Measurements from ENCODE around the gene ADAP1. TPM values are rescaled to one million over a fixed set of nuclear protein-coding genes. Genes with fewer than 3 reads are reported as not detected.
A peak's percentile ranks its signal among the peaks of the same experiment; 100 is the strongest.

Gene ADAP1
- total RNA-seq, 1 experiment from 2014 or later = 77.6 TPM

- CTCF ChIA-PET = interaction anchor here (0.7 kb wide), 1 partner anchor 20 kb away, joined by 3 read pairs; no protein-coding TSS in a partner anchor
These were observed 98.7 kb downstream of the ADAP1 start for GRCh38 chr7:855686-856369.

DNA sequence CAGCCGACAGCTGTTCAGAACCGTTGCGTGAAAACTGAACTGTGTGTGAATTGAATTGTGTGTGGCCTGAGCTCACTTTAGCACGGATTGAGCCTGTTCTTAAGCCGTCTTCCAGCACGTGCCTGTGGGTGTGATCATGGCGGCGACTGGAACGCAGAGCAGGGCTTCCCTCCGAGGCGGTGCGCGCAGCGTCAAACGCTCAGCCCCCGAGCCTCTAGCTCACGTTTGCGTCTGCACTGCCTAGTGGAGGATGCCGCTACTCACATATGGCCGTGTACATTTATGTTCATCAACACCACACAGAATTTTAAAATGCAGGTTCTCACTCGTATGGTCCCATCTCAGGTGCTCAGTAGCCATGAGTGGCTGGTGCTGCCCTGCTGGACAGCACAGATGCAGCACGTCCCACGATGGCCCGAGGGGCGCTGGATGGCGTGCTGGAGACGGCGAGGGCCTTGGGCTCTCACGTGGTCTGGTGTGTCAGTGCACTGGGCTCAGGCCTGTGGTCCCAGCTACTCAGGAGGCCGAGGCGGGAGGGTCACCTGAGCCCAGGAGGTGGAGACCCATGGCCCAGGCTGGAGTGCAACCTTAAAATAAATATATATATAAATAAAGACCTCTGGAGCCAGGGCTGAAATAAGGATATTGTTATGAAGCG lies 100.2 kb downstream of the ADAP1 start:
- no peak for DNase-seq
- H3K36me3 Mint-ChIP-seq (ENCODE audit: insufficient read depth, unreplicated experiment) = peaks cover 70% of the 10 kb centered on the region
- CTCF ChIA-PET = interaction anchor here (0.6 kb wide), 1 partner anchor 55 kb away, joined by 3 read pairs; no protein-coding TSS in a partner anchor
- Histone ChIP-seq H3K9me3 (no peaks in the 10 kb centered on the region), H3K4me3 (ENCODE audit: low read depth, low read length) (no peak overlapping the region), H3K27me3 (replicated peaks; ENCODE audit: control insufficient read depth, insufficient read depth, low read length) (no peaks in the 10 kb centered on the region), H3K36me3 (ENCODE audit: control insufficient read depth, insufficient read depth, low read length) (peaks cover 5% of the 10 kb centered on the region), H3K4me1 (peaks cover 7% of the 10 kb centered on the region)
- no peak overlapping the region for H3K27ac Mint-ChIP-seq (ENCODE audit: unreplicated experiment)
- H3K9me3 Mint-ChIP-seq (ENCODE audit: unreplicated experiment) = no peaks in the 10 kb centered on the region
- no TSS peak for BruUV-seq (replicated peaks)
- no peak for TF ChIP-seq CTCF (IDR thresholded peaks at IDR 0.05; ENCODE audit: insufficient read depth in 1 of 2, low read depth in 1 of 2, low read length in 1 of 2, severe bottlenecking in 1 of 2, unreplicated experiment in 1 of 2)
- no peaks in the 10 kb centered on the region for H3K27me3 Mint-ChIP-seq (ENCODE audit: insufficient read depth, unreplicated experiment)
- peaks cover 10% of the 10 kb centered on the region for H3K4me1 Mint-ChIP-seq (ENCODE audit: low read depth, unreplicated experiment)
- intact Hi-C loops (cut with micrococcal nuclease; ENCODE audit: unreplicated experiment) = no loop called here
- H3K4me3 Mint-ChIP-seq (ENCODE audit: unreplicated experiment) = no peak overlapping the region
- POLR2A ChIA-PET = no interaction called here

More at GRCh38 chr7:855686-856369, 98.7 kb downstream of the ADAP1 start:
- H3K27ac Mint-ChIP-seq (ENCODE audit: unreplicated experiment) = no peak overlapping the region
- Histone ChIP-seq H3K4me1 (peaks cover 23% of the 10 kb centered on the region), H3K4me3 (ENCODE audit: low read depth, low read length) (no peak overlapping the region), H3K36me3 (ENCODE audit: control insufficient read depth, insufficient read depth, low read length) (peaks cover 8% of the 10 kb centered on the region), H3K9me3 (no peaks in the 10 kb centered on the region), H3K27me3 (replicated peaks; ENCODE audit: control insufficient read depth, insufficient read depth, low read length) (no peaks in the 10 kb centered on the region)
- peaks cover 77% of the 10 kb centered on the region for H3K36me3 Mint-ChIP-seq (ENCODE audit: insufficient read depth, unreplicated experiment)
- H3K9me3 Mint-ChIP-seq (ENCODE audit: unreplicated experiment) = no peaks in the 10 kb centered on the region
- H3K4me1 Mint-ChIP-seq (ENCODE audit: low read depth, unreplicated experiment) = peaks cover 25% of the 10 kb centered on the region
- POLR2A ChIA-PET = no interaction called here
- intact Hi-C loops (cut with micrococcal nuclease; ENCODE audit: unreplicated experiment) = no loop called here
- TF ChIP-seq CTCF (IDR thresholded peaks at IDR 0.05; ENCODE audit: insufficient read depth in 1 of 2, low read depth in 1 of 2, low read length in 1 of 2, severe bottlenecking in 1 of 2, unreplicated experiment in 1 of 2) = no peak
- no peak overlapping the region for H3K4me3 Mint-ChIP-seq (ENCODE audit: unreplicated experiment)
- no peaks in the 10 kb centered on the region for H3K27me3 Mint-ChIP-seq (ENCODE audit: insufficient read depth, unreplicated experiment)
- BruUV-seq (replicated peaks) = no TSS peak
- no peak for DNase-seq

DNA sequence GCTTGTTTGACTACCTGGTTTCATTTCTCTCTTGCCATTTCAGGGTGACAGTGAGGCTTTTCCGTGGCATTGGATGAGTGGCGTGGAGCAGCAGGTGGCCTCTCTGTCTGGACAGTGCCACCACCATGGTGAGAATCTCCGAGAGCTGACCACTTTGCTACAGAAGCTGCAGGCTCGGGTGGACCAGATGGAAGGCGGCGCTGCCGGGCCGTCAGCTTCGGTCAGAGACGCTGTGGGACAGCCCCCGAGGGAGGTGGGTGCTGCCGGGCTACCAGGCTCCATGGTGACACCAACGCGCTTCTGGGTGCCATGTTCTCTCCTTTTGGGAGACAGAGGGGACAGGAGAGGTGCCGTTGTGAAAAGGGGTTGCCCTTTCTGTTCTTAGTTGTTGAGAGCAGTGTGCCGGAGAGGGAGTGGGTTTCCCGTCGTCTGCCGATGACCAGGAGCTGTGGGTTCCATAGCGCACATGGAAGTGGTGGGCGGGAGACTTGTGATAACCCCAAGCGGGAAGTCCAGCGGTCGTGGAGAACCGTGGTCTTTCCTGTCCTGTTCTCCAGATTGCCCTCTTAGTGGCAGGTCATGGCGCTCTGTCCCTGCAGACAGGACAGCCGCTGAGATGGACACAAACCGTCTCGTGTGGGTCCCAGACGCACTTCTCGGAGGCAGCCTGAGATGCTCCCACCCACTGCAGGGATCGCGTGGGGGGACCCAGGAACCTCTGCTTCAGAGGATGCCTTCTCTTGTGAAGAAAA lies 100.9 kb downstream of the ADAP1 start:
- H3K9me3 ChIP-seq = no peaks in the 10 kb centered on the region
- DNase-seq = no peak
- no peaks in the 10 kb centered on the region for H3K27me3 ChIP-seq (replicated peaks; ENCODE audit: control insufficient read depth, insufficient read depth, low read length)
- ChIA-PET POLR2A (no interaction called here), CTCF (no interaction called here)
- no peaks in the 10 kb centered on the region for H3K27me3 Mint-ChIP-seq (ENCODE audit: insufficient read depth, unreplicated experiment)
- intact Hi-C loops (cut with micrococcal nuclease; ENCODE audit: unreplicated experiment) = no loop called here
- peaks cover 1% of the 10 kb centered on the region for H3K4me1 ChIP-seq
- BruUV-seq (replicated peaks) = no TSS peak
- H3K4me1 Mint-ChIP-seq (ENCODE audit: low read depth, unreplicated experiment) = peaks cover 3% of the 10 kb centered on the region
- peak overlapping the region; percentile 42 for H3K27ac Mint-ChIP-seq (ENCODE audit: unreplicated experiment)
- TF ChIP-seq CTCF (IDR thresholded peaks at IDR 0.05; ENCODE audit: insufficient read depth in 1 of 2, low read depth in 1 of 2, low read length in 1 of 2, severe bottlenecking in 1 of 2, unreplicated experiment in 1 of 2) = no peak
- H3K4me3 ChIP-seq (ENCODE audit: low read depth, low read length) = no peak overlapping the region
- H3K9me3 Mint-ChIP-seq (ENCODE audit: unreplicated experiment) = no peaks in the 10 kb centered on the region
- peaks cover 5% of the 10 kb centered on the region for H3K36me3 ChIP-seq (ENCODE audit: control insufficient read depth, insufficient read depth, low read length)
- H3K4me3 Mint-ChIP-seq (ENCODE audit: unreplicated experiment) = no peak overlapping the region
- H3K36me3 Mint-ChIP-seq (ENCODE audit: insufficient read depth, unreplicated experiment) = peaks cover 70% of the 10 kb centered on the region

Measured in Caco-2 (cell line).